ENCODE results near the gene WDFY3.

DNA sequence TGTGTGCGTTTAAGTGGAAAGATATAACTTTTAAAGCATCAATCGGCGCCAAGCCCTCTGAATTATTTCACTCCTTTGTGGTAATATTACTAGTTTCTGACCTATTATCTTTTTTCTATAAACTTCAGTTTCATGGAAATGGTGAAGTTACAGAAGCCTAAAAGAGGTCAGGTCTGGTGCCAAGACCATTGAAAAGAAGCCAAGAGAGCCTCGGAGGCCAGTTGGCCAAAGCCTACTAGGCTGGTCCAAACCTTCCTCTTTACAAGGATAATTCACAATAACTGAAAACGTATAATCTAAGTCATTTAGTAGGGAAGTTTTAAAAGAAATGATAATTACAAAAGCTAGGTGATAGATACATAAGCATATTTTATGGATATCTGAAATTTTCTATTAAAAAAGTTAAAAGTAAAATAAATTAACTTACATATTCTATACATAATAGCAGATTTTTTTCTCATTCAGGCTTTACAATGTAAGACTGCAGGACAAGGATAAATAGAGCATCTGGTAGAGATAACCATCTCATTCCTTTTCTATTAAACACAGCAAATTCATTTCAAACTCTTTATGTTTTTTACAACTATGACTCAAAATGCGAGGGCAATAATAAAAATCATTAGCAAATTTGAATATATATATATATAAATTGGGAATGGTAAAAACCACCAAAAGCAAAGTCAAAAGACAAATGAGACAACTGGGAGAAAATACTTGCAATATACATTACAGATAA, 49.2 kb downstream of the WDFY3 start:
- TF ChIP-seq CTCF (optimal IDR thresholded peaks at IDR 0.05 in 1 of 3, IDR thresholded peaks at IDR 0.05 in 1 of 3, conservative IDR thresholded peaks at IDR 0.05 in 1 of 3; ENCODE audit: extremely low read depth in 1 of 3, insufficient read depth in 2 of 3, low read length in 3 of 3) (no peak), EZH2 (IDR thresholded peaks at IDR 0.05; ENCODE audit: low read length) (no peak)
